K562 (cell line): ENCODE data around the gene ACY1.

ENCODE experiments used
- CBX2 ChIP-seq: fragments of 200-600 bp; sonication (generic); IDR thresholded peaks from one replicate; pipeline ENCODE4 v1.6.1; 2012; ENCODE audit warnings: mild to moderate bottlenecking, low read length, inconsistent platforms; ENCODE audit not compliant: insufficient read depth, poor library complexity, severe bottlenecking
- JUND ChIP-seq, 2 experiments: IDR thresholded peaks; 2 replicates in 1 of 2; 3 replicates in 1 of 2; pipeline ENCODE4 v1.6.1; 2011; ENCODE audit warnings: borderline replicate concordance in 2 of 2, low read depth in 2 of 2, low read length in 2 of 2, improper control_type of control experiment in 1 of 2, missing biosample characterization in 1 of 2, missing genetic modification characterization in 1 of 2, missing genetic modification reagents in 1 of 2
- KLF16 ChIP-seq: IDR thresholded peaks from 2 replicates; pipeline ENCODE4 v1.6.1; 2016; ENCODE audit warnings: antibody characterized with exemption
- NCOA4 ChIP-seq: fragments of 450-650 bp; IDR thresholded peaks from 2 replicates; pipeline ENCODE4 v1.6.1; 2018; ENCODE audit warnings: mild to moderate bottlenecking; ENCODE audit not compliant: partially characterized antibody
- TF ChIP-seq, protein P1 (sequence below), 3 experiments: IDR thresholded peaks in 2 of 3; conservative IDR thresholded peaks in 1 of 3; 2 replicates each; pipeline ENCODE4 v1.5.1; 2011 to 2012; ENCODE audit warnings: low read length in 3 of 3, mild to moderate bottlenecking in 3 of 3, control low read depth in 2 of 3, improper control_type of control experiment in 1 of 3, inconsistent platforms in 1 of 3, low read depth in 1 of 3, mixed read lengths in 1 of 3, moderate library complexity in 1 of 3; ENCODE audit not compliant: insufficient read depth in 2 of 3

DNA sequence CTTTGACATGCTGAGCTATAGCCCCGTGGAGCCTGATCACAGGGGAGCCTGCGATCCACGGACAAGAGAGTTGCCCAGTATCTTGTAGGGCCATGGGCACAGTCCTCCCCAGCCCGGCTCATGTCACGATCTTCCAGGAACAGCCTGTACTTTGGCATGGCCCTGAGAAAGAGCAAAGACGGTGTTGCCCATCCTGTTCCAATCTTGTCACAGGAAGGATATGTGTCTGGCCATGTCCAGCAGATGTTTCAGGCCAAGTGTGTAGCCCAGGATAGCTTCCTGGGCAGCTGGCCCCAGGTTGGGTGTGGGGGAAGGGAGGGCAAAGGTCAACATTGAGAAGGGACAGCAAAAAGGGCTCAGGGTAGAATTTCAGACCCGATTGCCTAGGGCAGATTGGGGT, 29.4 kb downstream of the ACY1 start:
- TF ChIP-seq KLF16 (no peak), JUND (IDR thresholded peaks at IDR 0.05; ENCODE audit: borderline replicate concordance, low read depth, low read length) (no peak), JUND (tag; IDR thresholded peaks at IDR 0.05; ENCODE audit: borderline replicate concordance, low read depth, low read length) (no peak), CBX2 (no peak), NCOA4 (no peak)
- TF ChIP-seq, protein P1, sequence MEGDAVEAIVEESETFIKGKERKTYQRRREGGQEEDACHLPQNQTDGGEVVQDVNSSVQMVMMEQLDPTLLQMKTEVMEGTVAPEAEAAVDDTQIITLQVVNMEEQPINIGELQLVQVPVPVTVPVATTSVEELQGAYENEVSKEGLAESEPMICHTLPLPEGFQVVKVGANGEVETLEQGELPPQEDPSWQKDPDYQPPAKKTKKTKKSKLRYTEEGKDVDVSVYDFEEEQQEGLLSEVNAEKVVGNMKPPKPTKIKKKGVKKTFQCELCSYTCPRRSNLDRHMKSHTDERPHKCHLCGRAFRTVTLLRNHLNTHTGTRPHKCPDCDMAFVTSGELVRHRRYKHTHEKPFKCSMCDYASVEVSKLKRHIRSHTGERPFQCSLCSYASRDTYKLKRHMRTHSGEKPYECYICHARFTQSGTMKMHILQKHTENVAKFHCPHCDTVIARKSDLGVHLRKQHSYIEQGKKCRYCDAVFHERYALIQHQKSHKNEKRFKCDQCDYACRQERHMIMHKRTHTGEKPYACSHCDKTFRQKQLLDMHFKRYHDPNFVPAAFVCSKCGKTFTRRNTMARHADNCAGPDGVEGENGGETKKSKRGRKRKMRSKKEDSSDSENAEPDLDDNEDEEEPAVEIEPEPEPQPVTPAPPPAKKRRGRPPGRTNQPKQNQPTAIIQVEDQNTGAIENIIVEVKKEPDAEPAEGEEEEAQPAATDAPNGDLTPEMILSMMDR (IDR thresholded peaks at IDR 0.05 in 2 of 3, conservative IDR thresholded peaks at IDR 0.05 in 1 of 3; ENCODE audit: insufficient read depth in 2 of 3, low read depth in 1 of 3, low read length in 3 of 3), result no peak
